ENCODE data around the gene FSTL5. TPM values are rescaled to one million over a fixed set of nuclear protein-coding genes. Genes with fewer than 3 reads are reported as not detected.

FSTL5 gene
- total and polyA plus RNA-seq, 10 of the 15 experiments (the other 5 are each of a cell fraction or from before 2014, with no cell fraction given) = 0.04 to 2.4 (median 0.08) TPM; not detected in 4

- RAD21 ChIA-PET (ENCODE audit: unreplicated experiment) = interaction anchor here (1.5 kb wide), 1 partner anchor 13 kb away, joined by 6 read pairs; no protein-coding TSS in a partner anchor
- no peak overlapping the region for H3K4me2 ChIP-seq (ENCODE audit: control insufficient read depth, insufficient read depth)
- H3K36me3 ChIP-seq (ENCODE audit: control insufficient read depth in 2 of 2, insufficient read depth in 2 of 2, low read length in 1 of 2) = no peaks in the 10 kb centered on the region
- 57% methylated on average over 1 of the region's 1 CpG for WGBS (ENCODE audit: insufficient coverage, insufficient replicate concordance, low lambda C conversion rate, missing lambda C conversion rate)
- SMC1A ChIA-PET (ENCODE audit: uncharacterized antibody, unreplicated experiment) = interaction anchor here (2.0 kb wide), 1 partner anchor 11 kb away, joined by 5 read pairs; no protein-coding TSS in a partner anchor
- H3K4me3 ChIP-seq = no peak overlapping the region
- no peaks in the 10 kb centered on the region for H3K4me1 ChIP-seq (ENCODE audit: control insufficient read depth, insufficient read depth, low read length)
- in situ Hi-C loops (cut with MboI) = no loop called here
- CTCF ChIA-PET = interaction anchor here (1.0 kb wide), 1 partner anchor 11 kb away, joined by 3 read pairs; no protein-coding TSS in a partner anchor
- DNase-seq (ENCODE audit: low read depth, low spot score) (no peak), ATAC-seq (no peak), FAIRE-seq (no peak)
- no peak for TF ChIP-seq ZNF24 (IDR thresholded peaks at IDR 0.05)
- H3K79me2 ChIP-seq (ENCODE audit: control insufficient read depth, insufficient read depth, low read length) = no peaks in the 10 kb centered on the region
- no peaks in the 10 kb centered on the region for H3K9me3 ChIP-seq (replicated peaks; ENCODE audit: control insufficient read depth, insufficient read depth, low read length)
- H4K20me1 ChIP-seq (ENCODE audit: control insufficient read depth, insufficient read depth) = no peaks in the 10 kb centered on the region
- H3K9ac ChIP-seq (ENCODE audit: control insufficient read depth, insufficient read depth, low read length) = no peak overlapping the region
- BruUV-seq (replicated peaks) = no TSS peak
- no peak overlapping the region for H2AFZ ChIP-seq (ENCODE audit: control insufficient read depth, low read depth, low read length)
- intact Hi-C loops (cut with micrococcal nuclease; ENCODE audit: unreplicated experiment) = no loop called here
- no peaks in the 10 kb centered on the region for H3K27me3 ChIP-seq (replicated peaks in 1 of 2; ENCODE audit: control insufficient read depth in 2 of 2, insufficient read depth in 2 of 2, low read length in 1 of 2)
- POLR2A ChIA-PET = no interaction called here
- H3K27ac ChIP-seq (ENCODE audit: control insufficient read depth, insufficient read depth) = no peak overlapping the region
Measured at GRCh38 chr4:161936625-161937550, 226.9 kb downstream of the FSTL5 start.

DNA sequence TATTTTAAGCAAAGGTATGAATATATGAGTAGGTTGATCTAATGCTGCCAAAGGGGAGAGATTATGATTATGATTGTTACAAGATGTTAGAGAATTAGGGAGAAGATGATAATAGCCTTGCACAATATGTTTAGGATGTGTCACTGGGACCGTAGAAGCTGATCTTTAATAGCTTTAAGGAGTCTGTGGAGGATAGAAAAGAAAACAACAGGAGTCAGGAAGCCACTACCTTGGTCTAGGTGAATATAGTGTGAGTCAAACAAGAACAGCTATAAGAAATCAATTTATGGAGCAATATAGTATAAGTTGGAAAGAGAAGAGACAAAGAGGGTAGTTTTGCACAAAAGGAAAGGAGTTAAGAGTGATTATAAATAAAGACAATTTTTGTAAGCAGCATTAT is 232.7 kb downstream of the FSTL5 start:
- H3K79me2 ChIP-seq (ENCODE audit: control insufficient read depth, insufficient read depth, low read length) = no peaks in the 10 kb centered on the region
- no peak for TF ChIP-seq JUNB (IDR thresholded peaks at IDR 0.05)
- no peak for TF ChIP-seq SMAD1 (IDR thresholded peaks at IDR 0.05; ENCODE audit: low read depth, partially characterized antibody)
- TF ChIP-seq, protein P1, sequence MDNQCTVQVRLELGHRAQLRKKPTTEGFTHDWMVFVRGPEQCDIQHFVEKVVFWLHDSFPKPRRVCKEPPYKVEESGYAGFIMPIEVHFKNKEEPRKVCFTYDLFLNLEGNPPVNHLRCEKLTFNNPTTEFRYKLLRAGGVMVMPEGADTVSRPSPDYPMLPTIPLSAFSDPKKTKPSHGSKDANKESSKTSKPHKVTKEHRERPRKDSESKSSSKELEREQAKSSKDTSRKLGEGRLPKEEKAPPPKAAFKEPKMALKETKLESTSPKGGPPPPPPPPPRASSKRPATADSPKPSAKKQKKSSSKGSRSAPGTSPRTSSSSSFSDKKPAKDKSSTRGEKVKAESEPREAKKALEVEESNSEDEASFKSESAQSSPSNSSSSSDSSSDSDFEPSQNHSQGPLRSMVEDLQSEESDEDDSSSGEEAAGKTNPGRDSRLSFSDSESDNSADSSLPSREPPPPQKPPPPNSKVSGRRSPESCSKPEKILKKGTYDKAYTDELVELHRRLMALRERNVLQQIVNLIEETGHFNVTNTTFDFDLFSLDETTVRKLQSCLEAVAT (IDR thresholded peaks at IDR 0.05) = no peak
- no peak for TF ChIP-seq ASH2L (IDR thresholded peaks at IDR 0.05; ENCODE audit: borderline replicate concordance, low read depth)
- no peak for TF ChIP-seq TAF1 (IDR thresholded peaks at IDR 0.05; ENCODE audit: borderline replicate concordance, low read depth, low read length)
- TF ChIP-seq NR2C1 (IDR thresholded peaks at IDR 0.05) = no peak
- TF ChIP-seq STAT3 (IDR thresholded peaks at IDR 0.05; ENCODE audit: low read depth, low read length) = no peak
- TF ChIP-seq IRF3 (IDR thresholded peaks at IDR 0.05) = no peak
- no peak for TF ChIP-seq RELA (IDR thresholded peaks at IDR 0.05; ENCODE audit: borderline replicate concordance, partially characterized antibody)
- TF ChIP-seq MTA2 (IDR thresholded peaks at IDR 0.05; ENCODE audit: low read depth) = no peak
- no peak for TF ChIP-seq PAX5 (IDR thresholded peaks at IDR 0.05; ENCODE audit: borderline replicate concordance, low read depth, low read length)
- no peak for TF ChIP-seq BACH1 (IDR thresholded peaks at IDR 0.05; ENCODE audit: borderline replicate concordance)

More for the DNA sequence above, 232.7 kb downstream of the FSTL5 start:
- ChIA-PET CTCF (no interaction called here), POLR2A (no interaction called here), SMC1A (ENCODE audit: uncharacterized antibody, unreplicated experiment) (interaction anchor here (2.6 kb wide), 1 partner anchor 8 kb away, joined by 10 read pairs; no protein-coding TSS in a partner anchor), RAD21 (ENCODE audit: unreplicated experiment) (interaction anchor here (1.4 to 1.9 kb wide), 3 partner anchors 10 to 21 kb away, joined by 3 to 5 read pairs (median 4); no protein-coding TSS in a partner anchor)
- H3K27ac ChIP-seq (ENCODE audit: control insufficient read depth, insufficient read depth) = no peak overlapping the region
- no peak overlapping the region for H2AFZ ChIP-seq (ENCODE audit: control insufficient read depth, low read depth, low read length)
- H3K4me1 ChIP-seq (ENCODE audit: control insufficient read depth, insufficient read depth, low read length) = no peaks in the 10 kb centered on the region
- FAIRE-seq (no peak), ATAC-seq (no peak; the same call in 2 of the 3 replicates), DNase-seq (ENCODE audit: low read depth, low spot score) (no peak)
- BruUV-seq (replicated peaks) = no TSS peak
- in situ Hi-C loops (cut with MboI) (no loop called here), intact Hi-C loops (cut with micrococcal nuclease; ENCODE audit: unreplicated experiment) (no loop called here)
- H3K9ac ChIP-seq (ENCODE audit: control insufficient read depth, insufficient read depth, low read length) = no peak overlapping the region
- H3K4me3 ChIP-seq = no peak overlapping the region
- H3K4me2 ChIP-seq (ENCODE audit: control insufficient read depth, insufficient read depth) = no peak overlapping the region
- no peaks in the 10 kb centered on the region for H3K36me3 ChIP-seq (ENCODE audit: control insufficient read depth in 2 of 2, insufficient read depth in 2 of 2, low read length in 1 of 2)
- 0% methylated on average over 1 of the region's 1 CpG for WGBS (ENCODE audit: insufficient coverage, insufficient replicate concordance, low lambda C conversion rate, missing lambda C conversion rate)
- H4K20me1 ChIP-seq (ENCODE audit: control insufficient read depth, insufficient read depth) = no peaks in the 10 kb centered on the region
- no peaks in the 10 kb centered on the region for H3K9me3 ChIP-seq (replicated peaks; ENCODE audit: control insufficient read depth, insufficient read depth, low read length)
- no peaks in the 10 kb centered on the region for H3K27me3 ChIP-seq (replicated peaks in 1 of 2; ENCODE audit: control insufficient read depth in 2 of 2, insufficient read depth in 2 of 2, low read length in 1 of 2)

All from GM12878 (cell line).